HEK293 (cell line): ENCODE results near the gene NCAN.

ENCODE experiments used
- ATF2 ChIP-seq: fragments of 450-650 bp; formaldehyde crosslinking; IDR thresholded peaks from 2 replicates; pipeline ENCODE4 v1.5.1; 2016; ENCODE audit warnings: missing biosample characterization, missing genetic modification characterization, low read depth
- CTCF ChIP-seq: fragments of 450-650 bp; formaldehyde crosslinking; IDR thresholded peaks from 2 replicates; pipeline ENCODE4 v1.5.1; 2016; ENCODE audit warnings: missing biosample characterization, missing genetic modification characterization
- KLF10 ChIP-seq: fragments of 450-650 bp; IDR thresholded peaks from 2 replicates; pipeline ENCODE4 v1.5.1; 2018; ENCODE audit warnings: missing biosample characterization, mild to moderate bottlenecking, missing genetic modification characterization
- ZBTB8A ChIP-seq: fragments of 450-650 bp; formaldehyde crosslinking; IDR thresholded peaks from 2 replicates; pipeline ENCODE4 v1.5.1; 2016; ENCODE audit warnings: missing biosample characterization, missing genetic modification characterization
- ZFP3 ChIP-seq: fragments of 450-650 bp; formaldehyde crosslinking; IDR thresholded peaks from 2 replicates; pipeline ENCODE4 v1.5.1; 2016; ENCODE audit warnings: low read depth, missing biosample characterization, missing genetic modification characterization
- ZNF121 ChIP-seq: fragments of 450-650 bp; formaldehyde crosslinking; IDR thresholded peaks from 2 replicates; pipeline ENCODE4 v1.5.1; 2016; ENCODE audit warnings: missing biosample characterization, missing genetic modification characterization
- ZNF24 ChIP-seq: fragments of 450-650 bp; formaldehyde crosslinking; IDR thresholded peaks from 2 replicates; pipeline ENCODE4 v1.5.1; 2016; ENCODE audit warnings: missing biosample characterization, missing genetic modification characterization
- ZNF426 ChIP-seq: fragments of 450-650 bp; formaldehyde crosslinking; IDR thresholded peaks from 2 replicates; pipeline ENCODE4 v1.5.1; 2017; ENCODE audit warnings: missing biosample characterization, missing genetic modification characterization, mild to moderate bottlenecking, inconsistent platforms, moderate library complexity

- TF ChIP-seq CTCF (tag by site-specific recombination) (no peak), KLF10 (no peak), ATF2 (no peak), ZBTB8A (tag by site-specific recombination) (no peak), ZNF24 (tag by site-specific recombination) (no peak), ZFP3 (no peak), ZNF426 (tag by site-specific recombination) (no peak), ZNF121 (tag by site-specific recombination) (no peak)
Observed at GRCh38 chr19:19218911-19219310, 7.2 kb downstream of the NCAN start.
